GM21825 (cell line): ENCODE measurements around the gene TSC2.

Experiments used
- ATAC-seq: cut with Tn5 transposase; IDR thresholded peaks from one replicate; pipeline ENCODE4 v1.9.1; 2021; ENCODE audit warnings: mild to moderate bottlenecking, moderate library complexity; ENCODE audit not compliant: unreplicated experiment

The TSC2 gene

GRCh38 chr16:2066139-2066538, 18.4 kb downstream of the TSC2 start:
- no peak for ATAC-seq

- no peak for ATAC-seq
These were observed 23.0 kb downstream of the TSC2 start for GRCh38 chr16:2070576-2071453.

- no peak for ATAC-seq
These were observed 23.8 kb downstream of the TSC2 start for GRCh38 chr16:2071454-2072202.

GRCh38 chr16:2072926-2073325, 25.1 kb downstream of the TSC2 start:
- ATAC-seq = no peak

- no peak for ATAC-seq
These were observed 26.3 kb downstream of the TSC2 start for GRCh38 chr16:2074071-2074470.

GRCh38 chr16:2075631-2076030, 27.8 kb downstream of the TSC2 start:
- ATAC-seq = no peak

GRCh38 chr16:2076072-2076865, 28.5 kb downstream of the TSC2 start:
- no peak for ATAC-seq

GRCh38 chr16:2077016-2077415, 29.2 kb downstream of the TSC2 start:
- ATAC-seq = no peak

GRCh38 chr16:2077696-2078095, 29.9 kb downstream of the TSC2 start:
- ATAC-seq = no peak

- ATAC-seq = no peak
These were observed 30.3 kb downstream of the TSC2 start for GRCh38 chr16:2078096-2078495.

GRCh38 chr16:2078691-2079090, 30.9 kb downstream of the TSC2 start:
- ATAC-seq = no peak

- no peak for ATAC-seq
These were observed 31.6 kb downstream of the TSC2 start for GRCh38 chr16:2079311-2079800.

GRCh38 chr16:2079991-2080390, 32.2 kb downstream of the TSC2 start:
- no peak for ATAC-seq

GRCh38 chr16:2081201-2082084, 33.7 kb downstream of the TSC2 start:
- ATAC-seq = no peak

- ATAC-seq = no peak
These were observed 34.6 kb downstream of the TSC2 start for GRCh38 chr16:2082171-2082982.

- ATAC-seq = no peak
These were observed 35.2 kb downstream of the TSC2 start for GRCh38 chr16:2082983-2083364.

GRCh38 chr16:2083409-2083808, 35.6 kb downstream of the TSC2 start:
- no peak for ATAC-seq

GRCh38 chr16:2083876-2084780, 36.3 kb downstream of the TSC2 start:
- ATAC-seq = no peak
